AG09309 (cell line): Measurements from ENCODE around the gene GORAB.

Source experiments
- DNase-seq: peaks from one replicate; pipeline ENCODE4 v3.0.0-alpha.2; 2010; ENCODE audit warnings: low read depth
- H3K4me3 ChIP-seq: 2 replicates; pipeline ENCODE4 v1.5.1; 2011; ENCODE audit warnings: mild to moderate bottlenecking, low read depth, low read length, moderate library complexity; ENCODE audit not compliant: control insufficient read depth
- CTCF ChIP-seq: IDR thresholded peaks from 2 replicates; pipeline ENCODE4 v1.5.1; 2011; ENCODE audit warnings: mild to moderate bottlenecking, low read depth, low read length, inconsistent platforms; ENCODE audit not compliant: insufficient read depth, control insufficient read depth; ENCODE audit errors: missing control alignments

GORAB gene

GRCh38 chr1:170593173-170594011, 61.4 kb downstream of the GORAB start:
- H3K4me3 ChIP-seq, result peak overlapping the region; percentile 24
- TF ChIP-seq CTCF, result no peak
- DNase-seq, result no peak

- TF ChIP-seq CTCF, result no peak
- H3K4me3 ChIP-seq, result peak overlapping the region; percentile 1
- DNase-seq, result no peak
These were observed 62.2 kb downstream of the GORAB start for GRCh38 chr1:170594066-170594626.

GRCh38 chr1:170596701-170597100, 64.7 kb downstream of the GORAB start:
- no peak for DNase-seq
- no peak for TF ChIP-seq CTCF
- H3K4me3 ChIP-seq, result no peak overlapping the region

- no peak overlapping the region for H3K4me3 ChIP-seq
- no peak for TF ChIP-seq CTCF
- no peak for DNase-seq
These were observed 66.7 kb downstream of the GORAB start for GRCh38 chr1:170598618-170599017.

GRCh38 chr1:170599033-170599432, 67.1 kb downstream of the GORAB start:
- no peak overlapping the region for H3K4me3 ChIP-seq
- TF ChIP-seq CTCF, result no peak
- DNase-seq, result no peak

- no peak for DNase-seq
- no peak for TF ChIP-seq CTCF
- H3K4me3 ChIP-seq, result no peak overlapping the region
These were observed 69.9 kb downstream of the GORAB start for GRCh38 chr1:170601866-170602265.
